ENCODE data around the gene GULP1. TPM values are rescaled to one million over a fixed set of nuclear protein-coding genes. Genes with fewer than 3 reads are reported as not detected.

GULP1 gene
- total and polyA plus RNA-seq, 2 donors (not counting 1 experiment from before 2014, with no cell fraction given) = 43.5 to 82.4 TPM

DNA sequence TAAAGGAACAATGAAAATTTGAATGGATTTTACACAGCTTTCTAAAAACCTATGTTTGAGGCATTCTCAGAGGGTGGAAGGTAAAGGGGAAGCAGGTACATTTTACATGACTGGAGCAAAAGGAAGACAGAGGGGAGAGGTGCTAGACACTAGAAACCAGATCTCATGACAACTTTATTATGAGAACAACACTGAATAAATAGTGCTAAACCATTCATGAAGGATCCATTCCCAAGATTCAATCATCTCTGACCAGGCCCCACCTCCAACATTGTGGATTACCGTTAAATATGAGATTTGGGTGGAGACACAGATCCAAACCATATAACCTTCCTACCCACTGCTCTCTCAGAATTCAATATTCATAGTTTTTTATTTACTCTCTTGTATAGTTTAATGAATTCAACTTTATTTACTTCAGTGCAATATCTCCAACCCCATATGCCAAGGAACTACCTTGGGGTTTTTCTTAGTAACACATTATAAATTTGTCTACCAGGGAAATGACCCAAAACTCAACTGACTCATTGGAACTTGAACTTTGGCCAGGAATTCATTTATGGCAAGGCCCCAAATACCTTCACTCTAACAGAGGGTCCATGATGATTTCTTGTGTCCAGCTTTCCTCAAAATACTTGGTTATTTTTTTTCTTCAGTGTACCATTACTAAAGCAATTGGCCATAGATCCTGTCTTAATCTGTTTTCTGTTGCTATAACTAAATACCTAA, 317.8 kb downstream of the GULP1 start:
- H3K27ac ChIP-seq (ENCODE audit: insufficient read depth, low read length) = no peak overlapping the region
- H3K4me1 ChIP-seq (ENCODE audit: control insufficient read depth, extremely low read depth, insufficient read depth, low read length) = peaks cover 10% of the 10 kb centered on the region
- H4K20me1 ChIP-seq (ENCODE audit: control insufficient read depth, extremely low read depth, insufficient read depth, low read length) = no peaks in the 10 kb centered on the region
- H3K27me3 ChIP-seq (ENCODE audit: control insufficient read depth, insufficient read depth, low read length) = no peaks in the 10 kb centered on the region
- no peak overlapping the region for H3K9ac ChIP-seq (ENCODE audit: insufficient read depth, low read length)
- no peaks in the 10 kb centered on the region for H3K79me2 ChIP-seq (ENCODE audit: control insufficient read depth, insufficient read depth, low read length)
- no peaks in the 10 kb centered on the region for H3K36me3 ChIP-seq (ENCODE audit: control insufficient read depth, insufficient read depth, low read length)
- DNase-seq (ENCODE audit: low read depth in 2 of 2) = peak; percentile 29 to 81
- no peak overlapping the region for H2AFZ ChIP-seq (ENCODE audit: low read length)
- no peaks in the 10 kb centered on the region for H3K9me3 ChIP-seq (ENCODE audit: control insufficient read depth, insufficient read depth, low read depth, low read length)
- no peak overlapping the region for H3K4me2 ChIP-seq (ENCODE audit: extremely low read depth, insufficient read depth, low read length)
- H3K4me3 ChIP-seq (replicated peaks in 1 of 4; ENCODE audit: control extremely low read depth in 1 of 4, insufficient read depth in 1 of 4, low read depth in 3 of 4, low read length in 4 of 4) = no peak overlapping the region
- TF ChIP-seq, protein P1, sequence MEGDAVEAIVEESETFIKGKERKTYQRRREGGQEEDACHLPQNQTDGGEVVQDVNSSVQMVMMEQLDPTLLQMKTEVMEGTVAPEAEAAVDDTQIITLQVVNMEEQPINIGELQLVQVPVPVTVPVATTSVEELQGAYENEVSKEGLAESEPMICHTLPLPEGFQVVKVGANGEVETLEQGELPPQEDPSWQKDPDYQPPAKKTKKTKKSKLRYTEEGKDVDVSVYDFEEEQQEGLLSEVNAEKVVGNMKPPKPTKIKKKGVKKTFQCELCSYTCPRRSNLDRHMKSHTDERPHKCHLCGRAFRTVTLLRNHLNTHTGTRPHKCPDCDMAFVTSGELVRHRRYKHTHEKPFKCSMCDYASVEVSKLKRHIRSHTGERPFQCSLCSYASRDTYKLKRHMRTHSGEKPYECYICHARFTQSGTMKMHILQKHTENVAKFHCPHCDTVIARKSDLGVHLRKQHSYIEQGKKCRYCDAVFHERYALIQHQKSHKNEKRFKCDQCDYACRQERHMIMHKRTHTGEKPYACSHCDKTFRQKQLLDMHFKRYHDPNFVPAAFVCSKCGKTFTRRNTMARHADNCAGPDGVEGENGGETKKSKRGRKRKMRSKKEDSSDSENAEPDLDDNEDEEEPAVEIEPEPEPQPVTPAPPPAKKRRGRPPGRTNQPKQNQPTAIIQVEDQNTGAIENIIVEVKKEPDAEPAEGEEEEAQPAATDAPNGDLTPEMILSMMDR (conservative IDR thresholded peaks at IDR 0.05 in 1 of 2, IDR thresholded peaks at IDR 0.05 in 1 of 2; ENCODE audit: low read depth in 1 of 2, low read length in 2 of 2) = no peak
- no peak for TF ChIP-seq EZH2 (IDR thresholded peaks at IDR 0.05; ENCODE audit: low read length, missing control alignments)

DNA sequence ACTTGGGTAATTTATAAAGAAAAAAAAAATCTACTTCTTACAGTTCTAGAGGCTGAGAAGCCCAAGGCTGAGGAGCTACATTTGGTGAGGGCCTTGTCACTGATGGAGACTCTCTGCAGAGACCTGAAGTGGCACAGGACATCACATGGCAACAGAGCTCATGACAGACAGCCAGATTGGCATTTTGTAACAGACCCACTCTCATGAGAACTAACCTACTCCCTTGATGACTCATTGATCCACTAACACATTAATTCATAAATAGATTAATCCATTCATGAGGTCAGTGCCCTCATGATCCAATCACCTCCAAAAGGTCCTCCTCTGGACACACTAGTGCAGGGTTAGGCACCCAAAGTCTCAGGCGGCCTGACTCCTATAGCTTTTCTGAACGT, 318.4 kb downstream of the GULP1 start:
- no peaks in the 10 kb centered on the region for H3K9me3 ChIP-seq (ENCODE audit: control insufficient read depth, insufficient read depth, low read depth, low read length)
- TF ChIP-seq, protein P1 (conservative IDR thresholded peaks at IDR 0.05 in 1 of 2, IDR thresholded peaks at IDR 0.05 in 1 of 2; ENCODE audit: low read depth in 1 of 2, low read length in 2 of 2) = no peak
- TF ChIP-seq EZH2 (IDR thresholded peaks at IDR 0.05; ENCODE audit: low read length, missing control alignments) = no peak
- no peak for DNase-seq (ENCODE audit: low read depth in 2 of 2)
- no peak overlapping the region for H3K4me2 ChIP-seq (ENCODE audit: extremely low read depth, insufficient read depth, low read length)
- H2AFZ ChIP-seq (ENCODE audit: low read length) = no peak overlapping the region
- H3K27ac ChIP-seq (ENCODE audit: insufficient read depth, low read length) = no peak overlapping the region
- H3K9ac ChIP-seq (ENCODE audit: insufficient read depth, low read length) = no peak overlapping the region
- H3K36me3 ChIP-seq (ENCODE audit: control insufficient read depth, insufficient read depth, low read length) = no peaks in the 10 kb centered on the region
- H3K79me2 ChIP-seq (ENCODE audit: control insufficient read depth, insufficient read depth, low read length) = no peaks in the 10 kb centered on the region
- H3K27me3 ChIP-seq (ENCODE audit: control insufficient read depth, insufficient read depth, low read length) = no peaks in the 10 kb centered on the region
- H3K4me3 ChIP-seq (replicated peaks in 1 of 4; ENCODE audit: control extremely low read depth in 1 of 4, insufficient read depth in 1 of 4, low read depth in 3 of 4, low read length in 4 of 4) = no peak overlapping the region
- no peaks in the 10 kb centered on the region for H4K20me1 ChIP-seq (ENCODE audit: control insufficient read depth, extremely low read depth, insufficient read depth, low read length)
- peaks cover 10% of the 10 kb centered on the region for H3K4me1 ChIP-seq (ENCODE audit: control insufficient read depth, extremely low read depth, insufficient read depth, low read length)

DNA sequence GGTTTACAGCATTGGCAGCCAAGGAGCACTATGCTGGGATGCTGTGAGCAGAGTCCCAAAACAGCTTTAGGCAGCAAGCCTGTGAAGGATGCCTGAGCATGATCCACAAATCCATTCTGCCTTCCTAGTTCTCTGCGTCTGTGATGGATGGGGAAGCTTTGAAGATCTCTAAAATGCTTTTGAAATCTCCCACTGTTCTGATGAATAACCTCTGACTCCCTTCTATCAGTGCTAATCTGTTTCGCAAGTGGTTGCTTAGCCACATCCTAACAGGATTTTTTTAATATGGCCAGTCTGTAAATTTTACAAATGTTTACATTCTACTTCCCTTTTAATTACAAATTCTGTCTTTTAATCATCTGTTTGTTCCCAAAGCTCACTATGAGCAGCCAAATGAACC, 319.2 kb downstream of the GULP1 start:
- Histone ChIP-seq H3K9ac (ENCODE audit: insufficient read depth, low read length) (no peak overlapping the region), H3K36me3 (ENCODE audit: control insufficient read depth, insufficient read depth, low read length) (no peaks in the 10 kb centered on the region), H4K20me1 (ENCODE audit: control insufficient read depth, extremely low read depth, insufficient read depth, low read length) (no peaks in the 10 kb centered on the region), H2AFZ (ENCODE audit: low read length) (no peak overlapping the region), H3K4me2 (ENCODE audit: extremely low read depth, insufficient read depth, low read length) (peak overlapping the region; percentile 11), H3K27ac (ENCODE audit: insufficient read depth, low read length) (no peak overlapping the region), H3K4me3 (replicated peaks in 1 of 4; ENCODE audit: control extremely low read depth in 1 of 4, insufficient read depth in 1 of 4, low read depth in 3 of 4, low read length in 4 of 4) (no peak overlapping the region), H3K4me1 (ENCODE audit: control insufficient read depth, extremely low read depth, insufficient read depth, low read length) (peaks cover 10% of the 10 kb centered on the region), H3K27me3 (ENCODE audit: control insufficient read depth, insufficient read depth, low read length) (no peaks in the 10 kb centered on the region), H3K79me2 (ENCODE audit: control insufficient read depth, insufficient read depth, low read length) (no peaks in the 10 kb centered on the region), H3K9me3 (ENCODE audit: control insufficient read depth, insufficient read depth, low read depth, low read length) (no peaks in the 10 kb centered on the region)
- TF ChIP-seq, protein P1 (conservative IDR thresholded peaks at IDR 0.05 in 1 of 2, IDR thresholded peaks at IDR 0.05 in 1 of 2; ENCODE audit: low read depth in 1 of 2, low read length in 2 of 2) = no peak
- no peak for TF ChIP-seq EZH2 (IDR thresholded peaks at IDR 0.05; ENCODE audit: low read length, missing control alignments)
- peak; percentile 46 to 65 for DNase-seq (ENCODE audit: low read depth in 2 of 2)
